ENCODE measurements around the gene CHN2. TPM values are rescaled to one million over a fixed set of nuclear protein-coding genes. Genes with fewer than 3 reads are reported as not detected.

CHN2 gene
- total RNA-seq, 1 donor from 2014 or later: 36.1 TPM

GRCh38 chr7:29476916-29477315, 282.3 kb downstream of the CHN2 start:
- Histone ChIP-seq H3K9me3 (replicated peaks) (no peaks in the 10 kb centered on the region), H3K4me3 (no peak overlapping the region), H3K4me1 (peaks cover 55% of the 10 kb centered on the region), H3K27ac (replicated peaks) (no peak overlapping the region), H3K27me3 (ENCODE audit: low read depth) (no peaks in the 10 kb centered on the region), H3K36me3 (no peaks in the 10 kb centered on the region)
- DNase-seq: no peak
- intact Hi-C loops (cut with micrococcal nuclease): no loop called here
- no peak for TF ChIP-seq CTCF (IDR thresholded peaks at IDR 0.05; ENCODE audit: borderline replicate concordance)

- Histone ChIP-seq H3K27ac (replicated peaks) (no peak overlapping the region), H3K4me1 (peaks cover 64% of the 10 kb centered on the region), H3K36me3 (no peaks in the 10 kb centered on the region), H3K27me3 (ENCODE audit: low read depth) (no peaks in the 10 kb centered on the region), H3K9me3 (replicated peaks) (no peaks in the 10 kb centered on the region), H3K4me3 (no peak overlapping the region)
- DNase-seq: no peak
- no peak for TF ChIP-seq CTCF (IDR thresholded peaks at IDR 0.05; ENCODE audit: borderline replicate concordance)
- intact Hi-C loops (cut with micrococcal nuclease): no loop called here
Observed at GRCh38 chr7:29478226-29478625, 283.7 kb downstream of the CHN2 start.

- no peaks in the 10 kb centered on the region for H3K36me3 ChIP-seq
- H3K4me3 ChIP-seq: no peak overlapping the region
- DNase-seq: no peak
- H3K9me3 ChIP-seq (replicated peaks): no peaks in the 10 kb centered on the region
- peaks cover 68% of the 10 kb centered on the region for H3K4me1 ChIP-seq
- intact Hi-C loops (cut with micrococcal nuclease): no loop called here
- TF ChIP-seq CTCF (IDR thresholded peaks at IDR 0.05; ENCODE audit: borderline replicate concordance): no peak
- peak overlapping the region; percentile 80 for H3K27ac ChIP-seq (replicated peaks)
- H3K27me3 ChIP-seq (ENCODE audit: low read depth): no peaks in the 10 kb centered on the region
Observed at GRCh38 chr7:29478687-29479240, 284.2 kb downstream of the CHN2 start.

- Histone ChIP-seq H3K9me3 (replicated peaks) (no peaks in the 10 kb centered on the region), H3K4me1 (peaks cover 72% of the 10 kb centered on the region), H3K36me3 (no peaks in the 10 kb centered on the region), H3K27me3 (ENCODE audit: low read depth) (no peaks in the 10 kb centered on the region), H3K4me3 (peak overlapping the region; percentile 45), H3K27ac (replicated peaks) (peak overlapping the region; percentile 80)
- DNase-seq: no peak
- intact Hi-C loops (cut with micrococcal nuclease): no loop called here
- TF ChIP-seq CTCF (IDR thresholded peaks at IDR 0.05; ENCODE audit: borderline replicate concordance): no peak
Observed at GRCh38 chr7:29479301-29480200, 285.0 kb downstream of the CHN2 start.

GRCh38 chr7:29480451-29480850, 285.9 kb downstream of the CHN2 start:
- peak overlapping the region; percentile 45 for H3K4me3 ChIP-seq
- H3K36me3 ChIP-seq: no peaks in the 10 kb centered on the region
- H3K27me3 ChIP-seq (ENCODE audit: low read depth): no peaks in the 10 kb centered on the region
- peak overlapping the region; percentile 80 for H3K27ac ChIP-seq (replicated peaks)
- TF ChIP-seq CTCF (IDR thresholded peaks at IDR 0.05; ENCODE audit: borderline replicate concordance): no peak
- DNase-seq: no peak
- peaks cover 81% of the 10 kb centered on the region for H3K4me1 ChIP-seq
- H3K9me3 ChIP-seq (replicated peaks): no peaks in the 10 kb centered on the region
- intact Hi-C loops (cut with micrococcal nuclease): no loop called here
